ENCODE results near the gene NTRK2. TPM values are rescaled to one million over a fixed set of nuclear protein-coding genes. Genes with fewer than 3 reads are reported as not detected.

NTRK2 gene
- polyA plus RNA-seq, 1 donor, result 1.2 TPM

DNA sequence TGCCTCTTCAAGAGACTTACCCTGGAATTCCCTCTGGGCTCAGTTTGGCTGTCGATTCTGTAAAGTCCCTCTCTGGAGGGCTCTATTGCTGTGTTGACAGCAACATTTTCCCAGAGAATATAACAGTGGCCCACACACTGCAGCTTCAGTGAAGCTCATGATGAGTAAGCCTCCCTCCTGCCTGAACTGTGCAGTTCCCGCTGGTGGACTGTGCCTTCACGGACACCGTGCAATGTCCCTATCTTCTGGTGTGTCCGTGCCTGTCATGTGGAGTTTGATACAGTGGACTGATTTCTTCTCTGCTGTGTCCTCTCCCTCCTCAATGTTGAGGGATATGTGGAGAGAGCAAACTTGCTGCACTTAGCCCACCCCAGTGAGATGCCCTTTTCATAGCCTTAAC lies 109.0 kb downstream of the NTRK2 start:
- Histone ChIP-seq H3K4me3 (ENCODE audit: low read length) (no peak overlapping the region), H3K9me3 (ENCODE audit: control insufficient read depth, low read depth, low read length) (no peaks in the 10 kb centered on the region), H3K36me3 (ENCODE audit: control insufficient read depth, insufficient read depth, low read length) (no peaks in the 10 kb centered on the region), H3K27ac (ENCODE audit: low read length) (no peak overlapping the region), H3K27me3 (ENCODE audit: control insufficient read depth, insufficient read depth, low read length) (peaks cover 9% of the 10 kb centered on the region), H3K4me1 (ENCODE audit: control insufficient read depth, insufficient read depth, low read length) (no peaks in the 10 kb centered on the region)
- WGBS (ENCODE audit: insufficient coverage, low lambda C conversion rate), result no CpG with 5 or more reads among the region's 5 CpGs
- DNase-seq, result no peak

DNA sequence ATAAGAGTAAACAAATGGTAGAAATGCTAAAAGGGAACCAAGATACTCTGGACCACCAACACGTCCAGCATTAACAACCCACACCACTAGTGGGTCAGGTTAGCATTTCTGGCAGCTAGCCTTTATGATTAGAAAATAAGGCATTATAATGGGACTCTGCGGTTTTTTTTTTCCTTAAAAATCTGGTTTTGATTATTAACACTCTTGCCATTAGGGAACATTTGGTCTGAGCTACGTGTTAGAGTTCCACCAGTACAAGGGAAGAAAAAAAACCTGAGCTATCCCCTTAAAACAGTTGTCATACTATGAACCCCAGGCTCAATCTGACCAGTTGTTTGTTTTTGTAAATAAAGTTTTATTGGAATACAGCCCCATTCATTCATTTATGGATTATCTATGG lies 110.4 kb downstream of the NTRK2 start:
- H3K9me3 ChIP-seq (ENCODE audit: control insufficient read depth, low read depth, low read length), result no peaks in the 10 kb centered on the region
- no peak for DNase-seq
- H3K4me3 ChIP-seq (ENCODE audit: low read length), result no peak overlapping the region
- H3K27me3 ChIP-seq (ENCODE audit: control insufficient read depth, insufficient read depth, low read length), result peaks cover 9% of the 10 kb centered on the region
- H3K36me3 ChIP-seq (ENCODE audit: control insufficient read depth, insufficient read depth, low read length), result no peaks in the 10 kb centered on the region
- no peaks in the 10 kb centered on the region for H3K4me1 ChIP-seq (ENCODE audit: control insufficient read depth, insufficient read depth, low read length)
- no peak overlapping the region for H3K27ac ChIP-seq (ENCODE audit: low read length)
- WGBS (ENCODE audit: insufficient coverage, low lambda C conversion rate), result 100% methylated on average over 1 of the region's 3 CpGs

DNA sequence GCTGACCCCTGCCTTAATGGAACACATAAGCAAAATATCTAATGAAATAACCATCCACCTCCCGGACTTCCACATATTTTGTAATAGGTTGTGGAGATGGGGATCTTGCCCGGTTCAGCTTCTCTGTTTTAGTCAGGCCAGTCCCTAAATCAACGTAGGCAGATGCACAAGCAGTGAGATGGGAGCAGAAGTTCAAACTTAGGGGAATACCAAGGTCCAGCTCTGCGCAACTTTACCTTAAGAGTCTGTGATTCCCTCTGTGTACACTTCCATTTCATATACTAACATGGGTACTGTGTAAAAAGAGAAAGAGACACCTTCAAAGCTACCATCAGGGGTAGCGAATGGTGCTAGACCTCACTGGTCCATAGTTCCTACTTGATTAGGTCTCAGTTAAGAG lies 110.9 kb downstream of the NTRK2 start:
- H3K4me1 ChIP-seq (ENCODE audit: control insufficient read depth, insufficient read depth, low read length), result no peaks in the 10 kb centered on the region
- H3K4me3 ChIP-seq (ENCODE audit: low read length), result no peak overlapping the region
- peaks cover 9% of the 10 kb centered on the region for H3K27me3 ChIP-seq (ENCODE audit: control insufficient read depth, insufficient read depth, low read length)
- WGBS (ENCODE audit: insufficient coverage, low lambda C conversion rate), result no CpG with 5 or more reads among the region's 5 CpGs
- H3K27ac ChIP-seq (ENCODE audit: low read length), result no peak overlapping the region
- H3K9me3 ChIP-seq (ENCODE audit: control insufficient read depth, low read depth, low read length), result no peaks in the 10 kb centered on the region
- H3K36me3 ChIP-seq (ENCODE audit: control insufficient read depth, insufficient read depth, low read length), result no peaks in the 10 kb centered on the region
- DNase-seq, result no peak

DNA sequence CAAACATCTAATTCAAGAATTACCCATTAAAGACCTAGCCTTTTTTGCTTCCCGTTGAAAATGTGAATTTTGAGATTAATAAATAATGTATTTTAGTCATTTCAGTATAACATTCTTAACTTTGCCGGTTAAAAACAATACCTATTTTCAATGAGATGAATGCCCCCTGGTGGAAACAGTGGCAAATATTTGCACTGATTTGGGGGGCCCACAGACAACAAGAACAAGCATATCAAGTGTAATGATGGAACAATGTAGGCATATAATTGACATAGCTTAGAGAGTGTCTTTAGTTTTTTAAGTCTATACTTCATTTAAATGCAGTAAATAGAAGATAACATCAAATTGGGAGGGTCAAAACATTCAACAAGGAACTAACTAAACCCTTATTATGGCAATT lies 111.9 kb downstream of the NTRK2 start:
- no peak for DNase-seq
- no peak overlapping the region for H3K27ac ChIP-seq (ENCODE audit: low read length)
- WGBS (ENCODE audit: insufficient coverage, low lambda C conversion rate), result 56% methylated on average over 1 of the region's 2 CpGs

DNA sequence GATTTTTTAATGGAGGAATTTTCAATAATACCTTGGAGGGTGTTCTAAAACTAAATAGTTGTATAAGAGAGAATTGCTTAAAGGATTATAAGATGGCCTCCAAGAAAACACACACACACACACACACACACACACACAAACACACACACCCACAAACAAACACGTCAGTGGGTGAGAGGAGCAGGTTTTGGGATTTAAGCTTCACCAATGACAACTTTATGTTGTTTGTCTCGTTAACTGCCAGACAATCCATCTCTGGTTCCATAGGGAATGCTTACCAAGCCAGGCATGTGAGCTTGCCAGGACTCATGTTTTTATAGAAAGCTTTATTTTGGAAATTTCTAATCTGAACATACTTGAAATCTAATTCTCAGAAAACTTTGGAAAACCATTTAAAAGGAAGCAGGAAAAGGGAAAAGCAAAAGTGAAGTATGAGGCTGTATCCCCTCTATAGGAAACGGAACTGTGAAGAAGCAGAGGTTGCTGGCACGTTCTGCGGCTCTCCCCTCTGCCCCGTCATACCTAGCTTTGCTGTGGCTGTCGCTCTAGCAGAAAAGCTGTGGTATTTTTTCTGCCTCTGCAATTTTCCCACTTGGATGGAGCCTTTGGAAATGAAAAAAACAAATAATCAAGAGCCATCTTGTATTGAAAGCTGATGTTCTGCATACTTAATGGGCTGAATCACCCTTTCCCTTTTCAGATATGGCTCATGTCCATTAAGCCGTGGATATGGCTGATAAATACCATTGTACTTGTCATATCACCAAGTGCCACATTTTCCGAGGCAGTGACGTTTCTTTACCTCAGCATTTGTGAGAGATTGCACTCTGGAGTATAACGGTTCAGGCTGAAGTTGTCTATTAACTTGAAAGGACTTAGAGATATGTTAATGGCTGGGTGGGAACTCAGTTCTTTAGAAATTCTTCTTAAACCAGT lies 112.7 kb downstream of the NTRK2 start:
- H3K36me3 ChIP-seq (ENCODE audit: control insufficient read depth, insufficient read depth, low read length), result no peaks in the 10 kb centered on the region
- no peaks in the 10 kb centered on the region for H3K9me3 ChIP-seq (ENCODE audit: control insufficient read depth, low read depth, low read length)
- no peak overlapping the region for H3K27ac ChIP-seq (ENCODE audit: low read length)
- H3K27me3 ChIP-seq (ENCODE audit: control insufficient read depth, insufficient read depth, low read length), result peaks cover 9% of the 10 kb centered on the region
- no peak for DNase-seq
- no CpG with 5 or more reads among the region's 11 CpGs for WGBS (ENCODE audit: insufficient coverage, low lambda C conversion rate)
- H3K4me3 ChIP-seq (ENCODE audit: low read length), result no peak overlapping the region
- H3K4me1 ChIP-seq (ENCODE audit: control insufficient read depth, insufficient read depth, low read length), result no peaks in the 10 kb centered on the region

More for the DNA sequence above, 111.9 kb downstream of the NTRK2 start:
- H3K27me3 ChIP-seq (ENCODE audit: control insufficient read depth, insufficient read depth, low read length), result peaks cover 9% of the 10 kb centered on the region
- no peaks in the 10 kb centered on the region for H3K36me3 ChIP-seq (ENCODE audit: control insufficient read depth, insufficient read depth, low read length)
- H3K4me3 ChIP-seq (ENCODE audit: low read length), result no peak overlapping the region
- no peaks in the 10 kb centered on the region for H3K4me1 ChIP-seq (ENCODE audit: control insufficient read depth, insufficient read depth, low read length)
- H3K9me3 ChIP-seq (ENCODE audit: control insufficient read depth, low read depth, low read length), result no peaks in the 10 kb centered on the region

DNA sequence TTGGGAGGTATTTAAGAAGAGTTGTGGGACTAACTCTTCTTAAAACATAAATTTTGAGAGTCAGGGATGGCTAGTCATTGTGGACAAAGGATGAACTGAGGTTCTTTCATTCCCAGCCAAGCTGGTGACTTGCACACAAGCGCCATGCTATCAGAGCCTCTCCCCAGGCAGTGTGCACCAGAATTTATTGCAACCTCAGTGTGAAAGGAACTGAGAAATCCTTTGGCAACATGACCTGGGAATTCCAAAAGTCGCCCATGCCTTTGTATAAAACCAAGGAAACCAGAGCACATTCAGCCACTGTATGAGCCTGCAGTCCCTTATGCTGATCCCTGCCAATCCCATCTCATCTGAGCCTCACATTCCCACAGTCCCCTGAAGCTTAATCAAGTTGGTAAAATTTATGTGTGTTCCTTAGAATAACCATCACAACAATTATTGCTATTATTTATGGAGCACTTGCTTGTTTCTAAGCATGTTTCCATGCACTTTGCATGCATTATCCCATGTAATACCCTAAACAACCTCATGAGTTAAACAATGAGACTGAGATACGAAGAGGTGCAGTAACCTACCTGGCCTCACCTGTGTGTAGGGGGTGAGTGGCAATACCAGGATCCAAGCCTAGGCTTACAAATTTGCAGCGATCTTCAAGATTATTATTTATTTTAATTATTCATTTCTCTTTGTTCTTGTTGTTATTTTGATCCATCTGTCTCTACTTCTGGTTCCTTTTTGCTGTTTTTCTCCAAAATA lies 116.4 kb downstream of the NTRK2 start:
- Histone ChIP-seq H3K27ac (ENCODE audit: low read length) (no peak overlapping the region), H3K4me3 (ENCODE audit: low read length) (no peak overlapping the region), H3K9me3 (ENCODE audit: control insufficient read depth, low read depth, low read length) (no peaks in the 10 kb centered on the region), H3K36me3 (ENCODE audit: control insufficient read depth, insufficient read depth, low read length) (no peaks in the 10 kb centered on the region), H3K27me3 (ENCODE audit: control insufficient read depth, insufficient read depth, low read length) (no peaks in the 10 kb centered on the region), H3K4me1 (ENCODE audit: control insufficient read depth, insufficient read depth, low read length) (no peaks in the 10 kb centered on the region)
- 100% methylated on average over 1 of the region's 4 CpGs for WGBS (ENCODE audit: insufficient coverage, low lambda C conversion rate)
- no peak for DNase-seq

DNA sequence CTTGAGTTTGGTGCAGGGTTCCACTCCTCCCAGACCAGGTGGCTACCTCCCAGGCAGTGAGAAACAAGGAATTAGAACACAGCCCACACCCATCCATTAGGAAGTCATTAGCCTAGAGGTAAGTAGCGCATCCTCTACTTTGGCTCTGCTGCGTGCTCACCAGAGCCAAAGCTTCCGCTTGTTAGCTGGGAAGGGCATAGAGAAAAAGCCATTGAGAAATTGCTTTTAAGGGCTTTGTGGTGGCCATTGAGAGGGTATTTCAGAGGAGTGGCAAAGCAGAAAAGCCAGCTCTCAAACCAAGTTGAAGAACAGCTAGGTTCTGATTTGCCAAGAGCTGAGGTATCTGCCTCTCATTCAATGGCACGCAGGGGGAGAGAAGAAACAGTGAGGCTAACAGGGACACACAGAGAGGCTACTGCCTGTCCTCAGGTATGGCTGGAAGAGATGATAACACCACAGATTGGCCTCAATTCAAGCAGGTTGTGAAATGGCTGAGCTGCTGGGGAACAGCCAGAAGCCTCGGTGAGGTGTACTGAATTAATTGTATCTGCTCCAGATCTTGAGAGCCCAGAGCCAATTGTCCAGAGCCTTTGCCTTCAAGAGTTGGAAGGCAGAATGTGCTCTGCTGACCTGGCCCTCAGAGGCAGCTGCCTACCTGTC lies 119.4 kb downstream of the NTRK2 start:
- DNase-seq, result no peak

DNA sequence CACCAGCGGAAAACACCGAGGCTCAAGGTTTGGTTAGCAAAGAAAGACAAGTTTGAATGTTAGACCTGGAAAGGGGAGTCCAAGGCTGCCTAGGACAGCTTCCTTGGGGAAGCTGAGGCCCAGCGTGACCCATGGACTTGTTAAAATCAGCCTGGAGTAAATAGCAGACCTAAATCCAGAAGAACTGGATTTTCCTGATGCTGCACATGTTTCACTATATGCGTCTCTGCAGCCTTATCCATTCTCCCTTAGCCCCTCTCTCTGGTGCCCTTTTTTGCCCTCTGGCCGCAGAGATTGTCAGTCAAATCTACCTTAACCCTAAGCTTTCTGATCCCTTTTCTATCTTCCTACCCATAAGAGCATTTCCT lies 119.9 kb downstream of the NTRK2 start:
- Histone ChIP-seq H3K36me3 (ENCODE audit: control insufficient read depth, insufficient read depth, low read length) (no peaks in the 10 kb centered on the region), H3K9me3 (ENCODE audit: control insufficient read depth, low read depth, low read length) (no peaks in the 10 kb centered on the region), H3K27ac (ENCODE audit: low read length) (no peak overlapping the region), H3K27me3 (ENCODE audit: control insufficient read depth, insufficient read depth, low read length) (no peaks in the 10 kb centered on the region), H3K4me1 (ENCODE audit: control insufficient read depth, insufficient read depth, low read length) (no peaks in the 10 kb centered on the region), H3K4me3 (ENCODE audit: low read length) (no peak overlapping the region)
- WGBS (ENCODE audit: insufficient coverage, low lambda C conversion rate), result no CpG with 5 or more reads among the region's 5 CpGs
- no peak for DNase-seq

More for the DNA sequence above, 119.4 kb downstream of the NTRK2 start:
- H3K27ac ChIP-seq (ENCODE audit: low read length), result no peak overlapping the region
- H3K36me3 ChIP-seq (ENCODE audit: control insufficient read depth, insufficient read depth, low read length), result no peaks in the 10 kb centered on the region
- H3K9me3 ChIP-seq (ENCODE audit: control insufficient read depth, low read depth, low read length), result no peaks in the 10 kb centered on the region
- no peaks in the 10 kb centered on the region for H3K27me3 ChIP-seq (ENCODE audit: control insufficient read depth, insufficient read depth, low read length)
- H3K4me3 ChIP-seq (ENCODE audit: low read length), result no peak overlapping the region
- WGBS (ENCODE audit: insufficient coverage, low lambda C conversion rate), result no CpG with 5 or more reads among the region's 5 CpGs
- no peaks in the 10 kb centered on the region for H3K4me1 ChIP-seq (ENCODE audit: control insufficient read depth, insufficient read depth, low read length)

DNA sequence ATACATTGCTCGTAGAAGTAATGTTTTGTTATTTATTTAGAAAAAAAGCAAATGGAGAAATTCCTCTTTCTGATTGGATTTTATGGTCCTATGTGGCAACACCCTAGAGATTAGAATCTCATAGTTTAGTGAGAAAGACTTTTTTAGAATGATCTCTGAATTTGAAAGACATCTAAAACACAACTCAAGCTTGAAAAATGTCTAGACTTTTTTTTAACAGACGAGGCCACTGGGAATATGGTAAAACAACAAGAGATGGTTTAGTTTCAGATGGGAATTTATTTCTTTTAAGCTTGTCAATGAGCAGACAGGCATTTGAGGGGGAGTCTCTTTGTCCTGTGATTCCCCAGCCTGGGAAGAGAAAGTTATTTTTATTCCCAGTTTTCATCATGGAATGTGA lies 122.1 kb downstream of the NTRK2 start:
- H3K36me3 ChIP-seq (ENCODE audit: control insufficient read depth, insufficient read depth, low read length), result no peaks in the 10 kb centered on the region
- DNase-seq, result no peak
- H3K27me3 ChIP-seq (ENCODE audit: control insufficient read depth, insufficient read depth, low read length), result no peaks in the 10 kb centered on the region
- H3K9me3 ChIP-seq (ENCODE audit: control insufficient read depth, low read depth, low read length), result no peaks in the 10 kb centered on the region
- no peak overlapping the region for H3K27ac ChIP-seq (ENCODE audit: low read length)
- H3K4me1 ChIP-seq (ENCODE audit: control insufficient read depth, insufficient read depth, low read length), result no peaks in the 10 kb centered on the region
- H3K4me3 ChIP-seq (ENCODE audit: low read length), result no peak overlapping the region
- 92% methylated on average over 2 of the region's 2 CpGs for WGBS (ENCODE audit: insufficient coverage, low lambda C conversion rate)

DNA sequence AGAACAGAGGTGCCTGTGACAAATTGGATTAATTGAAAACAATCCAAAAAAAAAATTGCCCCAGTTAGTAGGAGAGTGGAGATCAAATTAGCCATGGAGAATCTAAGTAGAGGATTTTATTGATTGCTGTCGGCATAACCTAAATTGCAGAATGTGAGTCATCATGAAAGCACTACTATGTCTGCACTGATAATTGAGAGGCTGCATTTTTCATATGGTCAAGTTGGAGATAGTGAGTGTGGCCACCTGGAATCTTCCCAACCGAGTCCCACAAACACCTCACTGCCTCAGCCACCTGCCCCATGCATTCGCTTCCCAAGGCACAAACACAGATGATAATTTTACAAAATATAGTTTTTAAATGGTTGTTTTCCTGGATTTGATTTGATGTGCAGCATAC lies 123.7 kb downstream of the NTRK2 start:
- Histone ChIP-seq H3K4me1 (ENCODE audit: control insufficient read depth, insufficient read depth, low read length) (no peaks in the 10 kb centered on the region), H3K27ac (ENCODE audit: low read length) (no peak overlapping the region), H3K9me3 (ENCODE audit: control insufficient read depth, low read depth, low read length) (no peaks in the 10 kb centered on the region), H3K36me3 (ENCODE audit: control insufficient read depth, insufficient read depth, low read length) (no peaks in the 10 kb centered on the region), H3K27me3 (ENCODE audit: control insufficient read depth, insufficient read depth, low read length) (no peaks in the 10 kb centered on the region), H3K4me3 (ENCODE audit: low read length) (no peak overlapping the region)
- WGBS (ENCODE audit: insufficient coverage, low lambda C conversion rate), result no CpG with 5 or more reads among the region's 3 CpGs
- no peak for DNase-seq
